T-helper 2 cell treated with Interferon-gamma antibody and Interleukin-4, amounts not matched to agents 100 ng/mL and 5 ng/mL, for 36 hours (primary cell): Measurements from ENCODE around the gene RNF44. TPM values are rescaled to one million over a fixed set of nuclear protein-coding genes. Genes with fewer than 3 reads are reported as not detected.
"Not testable (repeated sequence)": the region's sequence is repeated elsewhere in the genome, so short reads cannot be mapped to it uniquely, and the experiment has no call there.

Experiments used
- intact Hi-C: fragments of 100-400 bp; cut with micrococcal nuclease; formaldehyde crosslinking; loops from one replicate; pipeline ENCODE4 v1.15.1; 2023
- total RNA-seq: library from RNA; stranded (reverse); gene quantifications from 2 replicates; pipeline ENCODE4 v1.2.3, GENCODE V29; 2022

The RNF44 gene
- total RNA-seq, 1 donor from 2014 or later = 105 TPM

- intact Hi-C loops = no loop called here
These were observed 15.2 kb upstream of the RNF44 start for GRCh38 chr5:176552332-176552869.

GRCh38 chr5:176550937-176551336 lies 13.7 kb upstream of the RNF44 start:
- intact Hi-C loops = not testable (repeated sequence)

- intact Hi-C loops = no loop called here
These were observed 13.2 kb upstream of the RNF44 start for GRCh38 chr5:176550275-176550831.

- intact Hi-C loops = no loop called here
These were observed 12.7 kb upstream of the RNF44 start for GRCh38 chr5:176549871-176550270.

GRCh38 chr5:176548967-176549444 lies 11.8 kb upstream of the RNF44 start, which contains the start of gene CDHR2:
Gene CDHR2 (plus strand): TSS chr5:176549342. CDS start chr5:176565353, 16,011 bp downstream.
- intact Hi-C loops = no loop called here

- intact Hi-C loops = no loop called here
These were observed 10.6 kb upstream of the RNF44 start for GRCh38 chr5:176547802-176548201.

GRCh38 chr5:176545737-176546509 lies 8.7 kb upstream of the RNF44 start:
- intact Hi-C loops = no loop called here

- intact Hi-C loops = no loop called here
These were observed 8.2 kb upstream of the RNF44 start for GRCh38 chr5:176545388-176545736.

GRCh38 chr5:176543428-176544182 lies 6.4 kb upstream of the RNF44 start:
- intact Hi-C loops = loop anchor here (1.0 to 2.0 kb wide), 5 partner anchors 8 to 183 kb away; partner anchors contain the start of genes CLTB, FAF2, KIAA1191 and TSPAN17

- intact Hi-C loops = loop anchor here (1.0 to 2.0 kb wide), 5 partner anchors 8 to 182 kb away; partner anchors contain the start of genes CLTB, FAF2, KIAA1191 and TSPAN17
These were observed 5.6 kb upstream of the RNF44 start for GRCh38 chr5:176542596-176543427.

- intact Hi-C loops = loop anchor here (2.0 kb wide), 2 partner anchors 105 to 181 kb away; partner anchors contain the start of genes KIAA1191 and TSPAN17
These were observed 5.0 kb upstream of the RNF44 start for GRCh38 chr5:176542135-176542595.

GRCh38 chr5:176541338-176542134 lies 4.3 kb upstream of the RNF44 start:
- intact Hi-C loops = loop anchor here (1.0 to 2.0 kb wide), 3 partner anchors 105 to 181 kb away; partner anchors contain the start of genes KIAA1191 and TSPAN17

GRCh38 chr5:176540956-176541337 lies 3.7 kb upstream of the RNF44 start:
- intact Hi-C loops = loop anchor here (1.0 kb wide), 1 partner anchor 152 kb away; no protein-coding TSS in a partner anchor

GRCh38 chr5:176540476-176540899 lies 3.3 kb upstream of the RNF44 start:
- intact Hi-C loops = no loop called here

- intact Hi-C loops = loop anchor here (5.0 to 10.0 kb wide), 4 partner anchors 73 to 1024 kb away; partner anchors contain the start of genes GPRIN1, HRH2, PRELID1 and RAB24
These were observed 1.8 kb upstream of the RNF44 start for GRCh38 chr5:176538989-176539384.

- intact Hi-C loops = loop anchor here (5.0 to 10.0 kb wide), 4 partner anchors 74 to 1024 kb away; partner anchors contain the start of genes GPRIN1, HRH2, PRELID1 and RAB24
These were observed 1.2 kb upstream of the RNF44 start for GRCh38 chr5:176538230-176538988.

- intact Hi-C loops = loop anchor here (1.0 to 10.0 kb wide), 11 partner anchors 59 to 1023 kb away; partner anchors contain the start of genes CLTB, FAF2, GPRIN1 and GRK6
These were observed 490 bp upstream of the RNF44 start for GRCh38 chr5:176537554-176538229.
